Measurements from ENCODE around the gene PROK1.

DNA sequence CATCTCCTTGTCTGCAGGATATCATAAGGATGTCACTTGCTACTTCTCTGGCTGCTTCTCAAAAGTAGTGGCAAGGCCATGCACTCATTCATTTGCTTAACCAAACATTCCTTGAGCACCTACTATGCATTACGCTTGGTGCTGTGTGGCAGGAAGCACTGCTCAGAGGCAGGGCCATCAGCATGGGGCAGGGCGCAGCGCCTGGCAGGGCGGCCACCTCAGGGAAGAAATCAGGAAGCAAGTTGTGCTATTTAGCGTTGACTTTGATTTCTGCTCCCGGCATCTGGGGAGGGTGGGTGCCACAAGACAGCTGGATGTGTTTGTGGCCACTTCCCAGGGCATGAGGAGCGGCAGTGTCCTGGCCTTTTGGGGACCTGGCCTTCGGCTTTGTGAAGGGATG is 27.9 kb downstream of the PROK1 start:
- TF ChIP-seq, protein P1, sequence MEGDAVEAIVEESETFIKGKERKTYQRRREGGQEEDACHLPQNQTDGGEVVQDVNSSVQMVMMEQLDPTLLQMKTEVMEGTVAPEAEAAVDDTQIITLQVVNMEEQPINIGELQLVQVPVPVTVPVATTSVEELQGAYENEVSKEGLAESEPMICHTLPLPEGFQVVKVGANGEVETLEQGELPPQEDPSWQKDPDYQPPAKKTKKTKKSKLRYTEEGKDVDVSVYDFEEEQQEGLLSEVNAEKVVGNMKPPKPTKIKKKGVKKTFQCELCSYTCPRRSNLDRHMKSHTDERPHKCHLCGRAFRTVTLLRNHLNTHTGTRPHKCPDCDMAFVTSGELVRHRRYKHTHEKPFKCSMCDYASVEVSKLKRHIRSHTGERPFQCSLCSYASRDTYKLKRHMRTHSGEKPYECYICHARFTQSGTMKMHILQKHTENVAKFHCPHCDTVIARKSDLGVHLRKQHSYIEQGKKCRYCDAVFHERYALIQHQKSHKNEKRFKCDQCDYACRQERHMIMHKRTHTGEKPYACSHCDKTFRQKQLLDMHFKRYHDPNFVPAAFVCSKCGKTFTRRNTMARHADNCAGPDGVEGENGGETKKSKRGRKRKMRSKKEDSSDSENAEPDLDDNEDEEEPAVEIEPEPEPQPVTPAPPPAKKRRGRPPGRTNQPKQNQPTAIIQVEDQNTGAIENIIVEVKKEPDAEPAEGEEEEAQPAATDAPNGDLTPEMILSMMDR (IDR thresholded peaks at IDR 0.05) = no peak
- no peak for TF ChIP-seq POLR2A (IDR thresholded peaks at IDR 0.05)
